ENCODE data around the gene PER3.

- TF ChIP-seq POLR2A (IDR thresholded peaks at IDR 0.05): no peak
- TF ChIP-seq, protein P1, sequence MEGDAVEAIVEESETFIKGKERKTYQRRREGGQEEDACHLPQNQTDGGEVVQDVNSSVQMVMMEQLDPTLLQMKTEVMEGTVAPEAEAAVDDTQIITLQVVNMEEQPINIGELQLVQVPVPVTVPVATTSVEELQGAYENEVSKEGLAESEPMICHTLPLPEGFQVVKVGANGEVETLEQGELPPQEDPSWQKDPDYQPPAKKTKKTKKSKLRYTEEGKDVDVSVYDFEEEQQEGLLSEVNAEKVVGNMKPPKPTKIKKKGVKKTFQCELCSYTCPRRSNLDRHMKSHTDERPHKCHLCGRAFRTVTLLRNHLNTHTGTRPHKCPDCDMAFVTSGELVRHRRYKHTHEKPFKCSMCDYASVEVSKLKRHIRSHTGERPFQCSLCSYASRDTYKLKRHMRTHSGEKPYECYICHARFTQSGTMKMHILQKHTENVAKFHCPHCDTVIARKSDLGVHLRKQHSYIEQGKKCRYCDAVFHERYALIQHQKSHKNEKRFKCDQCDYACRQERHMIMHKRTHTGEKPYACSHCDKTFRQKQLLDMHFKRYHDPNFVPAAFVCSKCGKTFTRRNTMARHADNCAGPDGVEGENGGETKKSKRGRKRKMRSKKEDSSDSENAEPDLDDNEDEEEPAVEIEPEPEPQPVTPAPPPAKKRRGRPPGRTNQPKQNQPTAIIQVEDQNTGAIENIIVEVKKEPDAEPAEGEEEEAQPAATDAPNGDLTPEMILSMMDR (IDR thresholded peaks at IDR 0.05): no peak
These were observed 76.0 kb downstream of the PER3 start for GRCh38 chr1:7860130-7860529.
